NCI-H128 (cell line): ENCODE measurements around the gene TEX22.
A peak's percentile ranks its signal among the peaks of the same experiment; 100 is the strongest.
"Not testable (repeated sequence)": the region's sequence is repeated elsewhere in the genome, so short reads cannot be mapped to it uniquely, and the experiment has no call there.

ENCODE experiments used
- DNase-seq: peaks from one replicate; lab custom pipeline; 2025; ENCODE audit not compliant: unreplicated experiment; lab: John Stamatoyannopoulos, UW

The TEX22 gene, protein sequence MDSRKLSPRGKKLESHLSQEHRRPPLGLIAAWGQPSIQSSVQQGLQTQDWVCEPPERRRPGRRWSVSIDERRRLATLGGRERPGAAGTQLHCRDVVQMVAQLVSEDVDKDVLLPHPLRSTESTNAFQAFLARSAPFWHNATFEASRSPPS

DNA sequence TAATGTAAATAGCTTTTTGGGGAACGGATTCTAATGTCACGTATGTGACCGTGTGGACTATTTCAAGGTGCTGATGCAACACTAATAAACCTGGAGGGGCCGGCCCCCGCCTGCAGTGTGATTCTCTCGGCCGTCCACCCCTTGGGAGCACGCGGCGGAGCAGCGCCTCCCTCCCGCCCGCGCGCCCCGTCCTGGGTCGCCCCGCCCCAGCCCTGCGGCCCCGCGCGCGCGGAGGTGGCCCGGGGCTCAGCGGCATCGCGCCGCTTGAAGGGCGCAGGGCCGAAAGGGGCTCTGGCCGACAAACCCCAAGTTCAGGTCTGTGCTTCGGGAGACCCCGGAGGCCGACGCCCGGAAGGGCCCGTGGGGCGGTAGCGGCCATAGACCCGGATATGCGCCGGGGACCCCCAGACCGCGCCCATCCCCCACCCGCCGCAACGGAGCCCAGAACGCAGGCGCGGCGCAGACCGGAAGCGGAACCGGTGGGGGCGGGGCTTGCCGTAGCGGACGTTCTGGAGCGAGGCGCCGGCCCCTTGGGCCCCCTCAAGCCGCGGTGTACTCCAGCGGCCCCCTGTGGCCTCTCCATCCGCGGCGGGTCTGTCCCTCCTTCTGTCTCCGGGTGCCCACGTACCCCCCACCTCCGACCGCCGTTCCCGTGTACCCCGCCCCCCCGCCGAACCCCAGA is at the start of gene TEX22:
Gene TEX22, plus strand, starts transcription at position 495 of the 682 bp plus-strand sequence. CDS start 803 bp downstream, outside the sequence.
- peak; percentile 69 for DNase-seq

DNA sequence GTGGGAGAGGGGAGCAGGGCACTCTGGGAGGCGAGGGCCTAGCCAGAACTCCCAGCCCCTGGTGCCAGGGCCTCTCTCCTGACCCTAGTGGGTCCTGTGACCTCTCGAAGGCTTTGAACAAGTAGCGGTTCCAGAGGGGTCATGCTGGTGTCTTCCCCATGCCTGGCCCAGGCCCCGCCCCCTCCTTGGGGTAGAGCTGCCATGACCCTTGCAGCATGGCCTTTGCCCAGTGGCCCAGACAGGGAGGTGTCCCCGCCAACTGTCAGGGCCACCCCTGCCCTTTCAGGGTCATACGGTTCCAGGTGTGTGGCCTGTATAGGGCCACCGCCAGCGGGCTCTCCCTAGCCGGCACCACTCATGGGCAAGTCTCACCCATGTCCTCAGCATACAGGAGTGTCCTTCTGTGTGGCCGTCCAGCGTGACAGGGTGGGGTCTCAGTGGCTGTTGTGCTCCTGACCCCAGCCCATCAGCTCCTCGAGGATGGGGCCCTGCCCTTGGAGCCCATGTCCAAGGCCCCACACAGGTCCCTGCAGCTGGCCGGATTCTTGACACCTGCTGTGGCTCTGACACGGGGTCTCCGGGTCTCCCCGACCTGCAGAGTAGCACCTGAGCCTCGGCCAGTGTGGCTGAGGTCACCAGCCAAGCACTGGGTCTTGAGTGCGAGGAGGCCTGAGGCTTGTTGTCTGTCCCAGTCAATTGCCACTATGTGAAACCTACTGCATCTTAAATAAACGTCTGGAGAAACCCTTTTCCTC is 49.2 kb upstream of the TEX22 start:
- DNase-seq: no peak

DNA sequence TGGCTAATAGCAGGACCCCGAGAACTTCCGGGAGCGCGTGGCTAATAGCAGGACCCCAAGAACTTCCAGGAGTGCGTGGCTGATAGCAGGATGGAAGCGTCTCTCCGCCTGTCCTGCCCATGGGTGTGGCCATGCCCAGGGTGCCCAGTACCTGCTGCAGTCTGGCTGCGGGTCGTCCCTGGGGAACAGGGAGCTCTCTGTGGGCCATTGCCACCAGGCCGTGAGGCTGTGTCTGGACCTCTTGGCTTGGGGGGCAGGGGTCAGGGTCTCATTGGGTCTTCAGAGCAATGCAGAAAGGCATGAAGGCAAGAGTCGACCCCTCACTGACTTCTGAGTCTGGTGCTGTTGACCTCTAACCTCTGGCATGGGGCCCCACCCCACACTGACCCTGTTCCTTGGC is 48.3 kb upstream of the TEX22 start:
- no peak for DNase-seq

- DNase-seq: no peak
Observed at GRCh38 chr14:105350450-105351244, 47.7 kb upstream of the TEX22 start.

- DNase-seq: no peak
Observed at GRCh38 chr14:105351410-105351809, 46.9 kb upstream of the TEX22 start.

DNA sequence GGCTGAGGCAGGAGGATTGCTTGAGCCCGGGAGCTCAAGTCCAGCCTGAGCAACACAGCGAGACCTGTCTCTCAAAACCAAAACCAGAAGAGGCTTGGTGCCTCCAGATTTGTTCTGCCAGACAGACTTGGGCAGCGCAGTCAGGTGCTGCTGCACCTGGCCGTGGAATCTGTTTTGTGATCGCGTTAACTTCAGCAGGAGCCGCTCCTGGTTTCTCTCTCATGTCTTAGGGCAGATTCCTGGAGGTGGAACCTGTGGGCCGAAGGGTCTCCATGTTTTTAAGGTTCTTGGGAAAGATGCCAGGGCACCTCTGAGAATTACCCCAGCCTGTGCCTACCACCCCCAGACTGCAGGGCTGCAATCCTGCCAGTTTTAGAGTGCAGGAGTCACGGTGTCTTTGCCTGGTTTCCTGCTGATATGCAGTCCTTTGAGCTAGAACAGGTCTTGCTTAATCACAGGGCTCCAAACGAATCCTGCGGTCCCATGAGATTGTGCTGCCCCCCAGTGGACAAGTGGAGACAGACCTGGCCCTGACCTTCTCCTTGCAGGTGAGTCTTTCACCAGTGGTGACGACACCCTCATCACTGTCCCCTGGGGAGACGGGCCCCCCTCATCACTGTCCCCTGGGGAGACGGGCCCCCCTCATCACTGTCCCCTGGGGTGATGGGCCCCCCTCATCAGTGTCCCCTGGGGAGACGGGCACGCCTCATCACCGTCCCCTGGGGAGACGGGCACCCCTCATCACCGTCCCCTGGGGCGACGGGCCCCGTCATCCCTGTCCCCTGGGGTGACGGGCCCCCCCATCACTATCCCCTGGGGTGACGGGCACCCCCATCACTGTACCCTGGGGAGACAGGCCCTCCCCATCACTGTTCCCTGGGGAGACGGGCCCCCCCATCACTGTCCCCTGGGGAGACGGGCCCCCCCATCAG is 46.2 kb upstream of the TEX22 start:
- peak; percentile 88 for DNase-seq

- no peak for DNase-seq
Observed at GRCh38 chr14:105353136-105353535, 45.2 kb upstream of the TEX22 start.

- DNase-seq: no peak
Observed at GRCh38 chr14:105354541-105354940, 43.8 kb upstream of the TEX22 start.

DNA sequence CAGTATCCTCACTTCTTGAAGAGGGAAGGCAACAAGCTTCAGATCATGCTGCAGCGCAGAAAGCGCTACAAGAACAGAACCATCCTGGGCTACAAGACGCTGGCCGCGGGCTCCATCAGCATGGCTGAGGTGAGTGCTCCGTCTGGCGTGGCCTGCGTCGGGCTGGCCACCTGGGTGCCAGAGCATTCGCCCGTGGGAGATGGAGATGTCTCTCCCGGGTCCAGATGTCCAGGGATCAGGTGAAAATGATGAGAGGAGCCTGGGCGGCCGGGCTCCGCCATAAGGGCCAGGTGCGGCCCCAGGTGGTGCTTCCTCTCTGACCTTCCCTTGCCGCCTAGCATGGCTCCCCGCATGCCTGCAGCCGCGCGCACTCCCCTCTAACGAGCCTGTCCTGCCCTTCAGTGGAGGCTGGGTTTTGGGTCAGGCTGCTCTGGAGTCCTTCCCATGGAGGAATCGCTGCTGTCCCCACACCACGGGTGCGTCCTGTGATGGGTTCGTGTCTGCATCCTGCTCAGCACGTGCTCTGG is 43.2 kb upstream of the TEX22 start:
- DNase-seq: no peak

GRCh38 chr14:105355850-105356604 is 42.3 kb upstream of the TEX22 start:
- no peak for DNase-seq

- no peak for DNase-seq
Observed at GRCh38 chr14:105356927-105357326, 41.4 kb upstream of the TEX22 start.

DNA sequence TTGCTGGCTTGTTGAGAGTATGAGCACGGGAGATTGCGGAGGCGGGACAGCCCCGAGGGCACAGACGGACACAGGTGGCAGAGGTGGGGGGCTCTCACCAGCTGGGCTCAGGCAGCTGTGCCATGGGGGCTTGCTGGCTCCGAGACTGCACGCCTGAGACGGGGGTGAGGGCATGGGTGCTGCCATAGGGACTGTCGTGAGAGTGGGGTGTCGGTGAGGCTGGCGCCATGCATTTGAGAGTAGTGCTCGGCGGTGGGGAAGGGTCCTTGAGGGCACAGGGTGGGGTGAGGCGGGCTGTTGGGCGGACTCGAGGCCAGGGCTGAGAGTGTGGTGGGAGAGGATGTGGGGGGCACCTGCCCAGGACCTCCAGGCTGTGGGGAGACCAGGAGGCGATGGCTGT is 40.7 kb upstream of the TEX22 start:
- no peak for DNase-seq

DNA sequence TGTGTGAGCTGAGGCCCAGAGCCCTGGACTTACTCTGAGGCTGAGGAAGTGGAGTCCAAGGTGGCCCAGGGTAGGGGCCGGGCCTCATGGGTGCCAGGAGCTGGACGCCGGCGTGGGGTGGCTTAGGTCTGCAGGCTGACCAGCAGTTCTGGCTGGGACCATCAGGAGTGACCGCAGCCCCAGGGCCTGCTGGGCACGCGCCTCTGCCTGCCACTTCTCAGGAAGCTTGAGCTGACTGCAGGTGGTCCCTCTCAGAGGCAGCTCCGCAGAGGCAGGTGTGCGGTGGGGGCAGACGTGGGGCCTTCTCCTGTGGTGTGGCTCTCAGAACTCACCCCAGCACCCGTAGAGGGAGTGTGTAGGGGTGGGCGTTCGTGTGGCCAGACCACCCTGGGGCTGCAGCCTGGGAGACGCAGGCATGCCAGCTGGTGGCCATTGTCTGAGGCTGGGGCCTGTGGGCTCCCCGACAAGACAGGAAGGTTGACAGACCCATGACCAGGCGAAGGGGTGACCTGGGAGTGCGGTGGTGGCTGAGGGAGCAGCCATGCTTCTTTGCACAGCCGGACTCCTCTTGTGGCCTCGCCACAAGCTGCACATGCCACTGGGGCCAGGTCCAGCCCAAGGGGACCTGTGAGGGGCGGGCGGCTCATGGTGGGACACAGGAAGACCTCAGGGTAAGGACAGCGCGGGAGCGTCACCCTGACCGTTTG is 40.0 kb upstream of the TEX22 start:
- DNase-seq: no peak

- DNase-seq: no peak
Observed at GRCh38 chr14:105358943-105359342, 39.4 kb upstream of the TEX22 start.

GRCh38 chr14:105361412-105361811 is 36.9 kb upstream of the TEX22 start:
- not testable (repeated sequence) for DNase-seq

DNA sequence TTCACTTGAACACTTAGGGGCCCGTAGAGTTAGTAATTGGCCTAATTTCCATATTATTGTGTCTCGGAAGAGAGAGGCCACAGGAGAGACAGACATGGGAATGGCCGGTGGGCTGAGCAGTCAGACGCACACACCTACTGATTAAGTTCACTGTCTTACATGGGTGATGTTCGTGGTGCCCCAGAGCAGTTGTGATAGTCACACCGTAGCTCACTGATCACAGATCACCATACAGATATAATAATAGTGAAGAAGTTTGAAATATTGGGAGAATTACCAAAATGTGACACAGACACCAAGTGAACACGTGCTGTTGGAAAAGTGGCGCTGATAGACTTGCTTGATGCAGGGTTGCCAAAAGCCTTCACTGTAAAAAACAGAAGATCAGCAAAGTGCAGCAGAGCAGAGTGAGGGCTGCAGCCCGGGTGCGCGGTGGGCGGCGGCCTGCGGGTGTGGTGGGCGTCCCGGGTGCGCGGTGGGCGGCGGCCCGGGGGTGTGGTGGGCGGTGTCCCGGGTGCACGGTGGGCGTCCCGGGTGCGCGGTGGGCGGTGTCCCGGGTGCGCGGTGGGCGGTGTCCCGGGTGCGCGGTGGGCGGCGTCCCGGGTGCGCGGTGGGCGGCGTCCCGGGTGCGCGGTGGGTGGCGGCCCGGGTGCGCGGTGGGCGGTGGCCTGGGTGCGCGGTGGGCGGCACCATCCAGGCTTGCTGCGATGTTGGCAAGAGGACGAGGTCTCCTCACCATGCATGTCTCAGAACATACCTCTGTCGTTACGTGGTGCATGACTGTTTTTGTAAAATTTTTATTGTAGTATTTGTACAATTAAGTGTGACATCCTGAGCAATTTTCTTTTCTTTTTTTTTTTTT is 34.3 kb upstream of the TEX22 start:
- no peak for DNase-seq

DNA sequence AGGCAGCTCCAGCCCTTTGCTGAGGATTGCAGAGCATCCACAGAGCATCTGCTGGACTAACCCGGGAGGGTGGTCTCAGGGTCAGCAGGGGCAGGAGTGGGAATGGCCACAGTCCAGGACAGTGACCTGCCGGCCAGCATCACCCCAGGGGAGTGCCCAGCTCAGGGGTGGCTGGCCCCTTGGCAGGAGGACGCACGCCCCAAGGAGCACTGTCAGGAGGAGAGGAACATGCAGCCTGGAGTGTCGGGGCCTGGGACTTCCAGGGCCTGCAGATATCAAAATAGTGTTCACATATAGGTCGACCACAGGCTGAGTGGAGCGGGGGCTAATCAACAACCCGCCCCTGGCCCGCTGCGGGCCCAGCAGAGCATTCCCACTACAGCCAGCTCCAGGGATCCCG is 33.2 kb upstream of the TEX22 start:
- no peak for DNase-seq

GRCh38 chr14:105365681-105366080 is 32.7 kb upstream of the TEX22 start:
- DNase-seq: no peak
